Measurements from ENCODE around the gene ATP6V1B1. TPM values are rescaled to one million over a fixed set of nuclear protein-coding genes. Genes with fewer than 3 reads are reported as not detected.

ATP6V1B1 gene
- polyA plus RNA-seq, 1 donor (not counting 4 experiments of a cell fraction or from before 2014, with no cell fraction given): not detected

DNA sequence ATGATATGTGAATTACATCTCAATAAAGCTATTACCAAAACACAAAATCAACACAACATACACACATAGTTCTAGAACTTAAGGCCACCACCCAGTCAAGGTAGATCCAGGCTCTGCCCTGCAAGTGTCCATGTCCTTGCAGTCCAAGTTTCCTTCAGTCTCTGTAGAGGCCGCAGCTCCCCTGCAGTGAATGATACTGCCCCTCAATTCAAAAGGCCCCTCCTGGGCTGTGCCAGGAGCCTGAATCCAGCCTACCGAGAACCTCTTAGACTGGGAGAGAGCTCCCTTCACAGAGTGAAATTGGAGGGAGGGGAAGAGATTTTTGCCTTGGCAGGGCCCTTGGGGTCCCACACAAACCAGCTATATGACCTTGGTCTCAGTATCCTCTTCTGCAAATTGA is 42.5 kb upstream of the ATP6V1B1 start:
- Histone ChIP-seq H3K9me1 (ENCODE audit: control insufficient read depth, extremely low read depth, insufficient read depth, low read length) (no peaks in the 10 kb centered on the region), H3K79me2 (ENCODE audit: control insufficient read depth, insufficient read depth, low read length) (no peaks in the 10 kb centered on the region), H3K4me3 (ENCODE audit: control insufficient read depth in 2 of 3, extremely low read depth in 1 of 3, insufficient read depth in 2 of 3, low read depth in 1 of 3, low read length in 3 of 3) (no peak overlapping the region), H3K27me3 (ENCODE audit: control insufficient read depth, extremely low read depth, insufficient read depth, low read length) (peaks cover 95% of the 10 kb centered on the region), H3K36me3 (ENCODE audit: control insufficient read depth in 2 of 2, extremely low read depth in 1 of 2, insufficient read depth in 2 of 2, low read length in 2 of 2) (no peaks in the 10 kb centered on the region), H4K20me1 (ENCODE audit: control insufficient read depth, extremely low read depth, insufficient read depth, low read length) (peaks cover 4% of the 10 kb centered on the region), H3K27ac (ENCODE audit: control insufficient read depth, insufficient read depth, low read length) (no peak overlapping the region), H3K4me1 (ENCODE audit: control insufficient read depth, extremely low read depth, insufficient read depth, low read length) (no peaks in the 10 kb centered on the region), H3K9me3 (ENCODE audit: control insufficient read depth, low read depth, low read length) (no peaks in the 10 kb centered on the region), H3K9ac (ENCODE audit: control insufficient read depth, extremely low read depth, insufficient read depth, low read length) (no peak overlapping the region), H2AFZ (ENCODE audit: control insufficient read depth, low read length) (no peak overlapping the region), H3K4me2 (ENCODE audit: control insufficient read depth, extremely low read depth, insufficient read depth, low read depth, low read length) (no peak overlapping the region)
- FAIRE-seq: no peak
- TF ChIP-seq EZH2 (IDR thresholded peaks at IDR 0.05; ENCODE audit: low read length): no peak
- TF ChIP-seq, protein P1, sequence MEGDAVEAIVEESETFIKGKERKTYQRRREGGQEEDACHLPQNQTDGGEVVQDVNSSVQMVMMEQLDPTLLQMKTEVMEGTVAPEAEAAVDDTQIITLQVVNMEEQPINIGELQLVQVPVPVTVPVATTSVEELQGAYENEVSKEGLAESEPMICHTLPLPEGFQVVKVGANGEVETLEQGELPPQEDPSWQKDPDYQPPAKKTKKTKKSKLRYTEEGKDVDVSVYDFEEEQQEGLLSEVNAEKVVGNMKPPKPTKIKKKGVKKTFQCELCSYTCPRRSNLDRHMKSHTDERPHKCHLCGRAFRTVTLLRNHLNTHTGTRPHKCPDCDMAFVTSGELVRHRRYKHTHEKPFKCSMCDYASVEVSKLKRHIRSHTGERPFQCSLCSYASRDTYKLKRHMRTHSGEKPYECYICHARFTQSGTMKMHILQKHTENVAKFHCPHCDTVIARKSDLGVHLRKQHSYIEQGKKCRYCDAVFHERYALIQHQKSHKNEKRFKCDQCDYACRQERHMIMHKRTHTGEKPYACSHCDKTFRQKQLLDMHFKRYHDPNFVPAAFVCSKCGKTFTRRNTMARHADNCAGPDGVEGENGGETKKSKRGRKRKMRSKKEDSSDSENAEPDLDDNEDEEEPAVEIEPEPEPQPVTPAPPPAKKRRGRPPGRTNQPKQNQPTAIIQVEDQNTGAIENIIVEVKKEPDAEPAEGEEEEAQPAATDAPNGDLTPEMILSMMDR (optimal IDR thresholded peaks at IDR 0.05 in 1 of 3, IDR thresholded peaks at IDR 0.05 in 1 of 3, conservative IDR thresholded peaks at IDR 0.05 in 1 of 3; ENCODE audit: extremely low read depth in 1 of 3, insufficient read depth in 2 of 3, low read length in 3 of 3): no peak
- no peak for DNase-seq (ENCODE audit: low read depth, low spot score)
- dilution Hi-C loops (cut with MboI; ENCODE audit: extremely low pct_ligation_motif_present, low sequenced_read_pairs): no loop called here

DNA sequence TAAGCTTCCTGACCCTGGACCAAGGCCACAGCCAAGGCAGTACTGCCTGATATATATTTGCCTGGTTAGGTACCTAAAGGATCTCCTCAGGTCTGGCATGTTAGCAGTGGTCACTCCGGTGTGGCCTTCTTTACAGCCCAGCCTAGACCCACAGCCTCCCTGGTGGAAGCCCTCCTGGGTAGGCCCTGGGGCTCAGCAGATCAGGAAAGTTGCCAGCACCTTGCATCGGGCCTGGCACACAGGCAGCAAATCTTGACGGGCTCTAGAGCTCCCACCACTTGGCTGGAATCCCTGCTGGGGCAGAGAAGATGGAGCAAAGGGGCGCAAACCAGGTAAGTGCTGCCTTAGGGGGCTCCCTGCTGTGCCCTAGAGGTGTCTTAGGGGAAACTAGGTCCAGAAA is 40.9 kb upstream of the ATP6V1B1 start:
- H3K4me1 ChIP-seq (ENCODE audit: control insufficient read depth, extremely low read depth, insufficient read depth, low read length): no peaks in the 10 kb centered on the region
- no peak overlapping the region for H3K27ac ChIP-seq (ENCODE audit: control insufficient read depth, insufficient read depth, low read length)
- DNase-seq (ENCODE audit: low read depth, low spot score) (no peak), FAIRE-seq (no peak)
- no peaks in the 10 kb centered on the region for H3K9me1 ChIP-seq (ENCODE audit: control insufficient read depth, extremely low read depth, insufficient read depth, low read length)
- TF ChIP-seq, protein P1 (optimal IDR thresholded peaks at IDR 0.05 in 1 of 3, IDR thresholded peaks at IDR 0.05 in 1 of 3, conservative IDR thresholded peaks at IDR 0.05 in 1 of 3; ENCODE audit: extremely low read depth in 1 of 3, insufficient read depth in 2 of 3, low read length in 3 of 3): no peak
- TF ChIP-seq EZH2 (IDR thresholded peaks at IDR 0.05; ENCODE audit: low read length): no peak
- H3K79me2 ChIP-seq (ENCODE audit: control insufficient read depth, insufficient read depth, low read length): no peaks in the 10 kb centered on the region
- no peak overlapping the region for H2AFZ ChIP-seq (ENCODE audit: control insufficient read depth, low read length)
- no peaks in the 10 kb centered on the region for H3K36me3 ChIP-seq (ENCODE audit: control insufficient read depth in 2 of 2, extremely low read depth in 1 of 2, insufficient read depth in 2 of 2, low read length in 2 of 2)
- no peaks in the 10 kb centered on the region for H3K9me3 ChIP-seq (ENCODE audit: control insufficient read depth, low read depth, low read length)
- no peaks in the 10 kb centered on the region for H4K20me1 ChIP-seq (ENCODE audit: control insufficient read depth, extremely low read depth, insufficient read depth, low read length)
- H3K4me2 ChIP-seq (ENCODE audit: control insufficient read depth, extremely low read depth, insufficient read depth, low read depth, low read length): no peak overlapping the region
- no peak overlapping the region for H3K9ac ChIP-seq (ENCODE audit: control insufficient read depth, extremely low read depth, insufficient read depth, low read length)
- dilution Hi-C loops (cut with MboI; ENCODE audit: extremely low pct_ligation_motif_present, low sequenced_read_pairs): no loop called here
- H3K4me3 ChIP-seq (ENCODE audit: control insufficient read depth in 2 of 3, extremely low read depth in 1 of 3, insufficient read depth in 2 of 3, low read depth in 1 of 3, low read length in 3 of 3): no peak overlapping the region
- H3K27me3 ChIP-seq (ENCODE audit: control insufficient read depth, extremely low read depth, insufficient read depth, low read length): peaks cover 95% of the 10 kb centered on the region

All from keratinocyte (primary cell).